ENCODE measurements around the gene SMTN.
A peak's percentile ranks its signal among the peaks of the same experiment; 100 is the strongest.
"Not testable (repeated sequence)": the region's sequence is repeated elsewhere in the genome, so short reads cannot be mapped to it uniquely, and the experiment has no call there.

SMTN gene

GRCh38 chr22:31103111-31103510 is 22.0 kb downstream of the SMTN start:
- no peak for ATAC-seq
- H3K36me3 Mint-ChIP-seq (ENCODE audit: low read depth) = no peaks in the 10 kb centered on the region
- H3K4me3 Mint-ChIP-seq = no peak overlapping the region
- no peak overlapping the region for H3K27ac Mint-ChIP-seq
- peaks cover 2% of the 10 kb centered on the region for H3K27me3 Mint-ChIP-seq
- H3K4me1 Mint-ChIP-seq = peaks cover 18% of the 10 kb centered on the region
- no peak for DNase-seq
- no peaks in the 10 kb centered on the region for H3K9me3 Mint-ChIP-seq

GRCh38 chr22:31103899-31104694 is 23.0 kb downstream of the SMTN start:
- DNase-seq (no peak), ATAC-seq (no peak)
- Mint-ChIP-seq H3K36me3 (ENCODE audit: low read depth) (no peaks in the 10 kb centered on the region), H3K27me3 (peaks cover 2% of the 10 kb centered on the region), H3K4me3 (no peak overlapping the region), H3K4me1 (peaks cover 19% of the 10 kb centered on the region), H3K9me3 (no peaks in the 10 kb centered on the region), H3K27ac (no peak overlapping the region)

GRCh38 chr22:31104869-31105268 is 23.8 kb downstream of the SMTN start:
- Mint-ChIP-seq H3K27me3 (peaks cover 2% of the 10 kb centered on the region), H3K36me3 (ENCODE audit: low read depth) (no peaks in the 10 kb centered on the region), H3K27ac (no peak overlapping the region), H3K4me3 (no peak overlapping the region), H3K4me1 (peaks cover 19% of the 10 kb centered on the region), H3K9me3 (no peaks in the 10 kb centered on the region)
- ATAC-seq (no peak), DNase-seq (no peak)

GRCh38 chr22:31105282-31105929 is 24.3 kb downstream of the SMTN start:
- peaks cover 19% of the 10 kb centered on the region for H3K4me1 Mint-ChIP-seq
- no peak for ATAC-seq
- peaks cover 2% of the 10 kb centered on the region for H3K27me3 Mint-ChIP-seq
- DNase-seq = no peak
- no peaks in the 10 kb centered on the region for H3K36me3 Mint-ChIP-seq (ENCODE audit: low read depth)
- no peak overlapping the region for H3K4me3 Mint-ChIP-seq
- no peaks in the 10 kb centered on the region for H3K9me3 Mint-ChIP-seq
- no peak overlapping the region for H3K27ac Mint-ChIP-seq

GRCh38 chr22:31106001-31106571 is 25.0 kb downstream of the SMTN start:
- DNase-seq (no peak), ATAC-seq (no peak)
- Mint-ChIP-seq H3K36me3 (ENCODE audit: low read depth) (no peaks in the 10 kb centered on the region), H3K4me3 (peak overlapping the region; percentile 90), H3K9me3 (no peaks in the 10 kb centered on the region), H3K27ac (no peak overlapping the region), H3K27me3 (peaks cover 2% of the 10 kb centered on the region), H3K4me1 (peaks cover 19% of the 10 kb centered on the region)

GRCh38 chr22:31106731-31107177 is 25.6 kb downstream of the SMTN start:
- no peak for ATAC-seq
- Mint-ChIP-seq H3K4me1 (peaks cover 18% of the 10 kb centered on the region), H3K27me3 (peaks cover 2% of the 10 kb centered on the region), H3K36me3 (ENCODE audit: low read depth) (no peaks in the 10 kb centered on the region), H3K9me3 (no peaks in the 10 kb centered on the region), H3K27ac (no peak overlapping the region), H3K4me3 (peak overlapping the region; percentile 90)
- DNase-seq = no peak

- Mint-ChIP-seq H3K27me3 (peaks cover 2% of the 10 kb centered on the region), H3K36me3 (ENCODE audit: low read depth) (no peaks in the 10 kb centered on the region), H3K4me1 (peaks cover 16% of the 10 kb centered on the region), H3K4me3 (peak within 1 kb of the TSS; percentile 90), H3K9me3 (no peaks in the 10 kb centered on the region), H3K27ac (peak within 1 kb of the TSS; percentile 57)
- DNase-seq = peak; percentile 89
- peak; percentile 96 for ATAC-seq
Measured at GRCh38 chr22:31107178-31107893, 26.2 kb downstream of the SMTN start, which contains the start of gene SELENOM. Gene SELENOM, minus strand, starts transcription at chr22:31107568. Its CDS starts 63 bp downstream, at chr22:31107505.

- Mint-ChIP-seq H3K36me3 (ENCODE audit: low read depth) (no peaks in the 10 kb centered on the region), H3K27ac (peak overlapping the region; percentile 57), H3K9me3 (no peaks in the 10 kb centered on the region), H3K4me3 (peak overlapping the region; percentile 90), H3K4me1 (peaks cover 16% of the 10 kb centered on the region), H3K27me3 (peaks cover 2% of the 10 kb centered on the region)
- peak; percentile 18 for ATAC-seq
- DNase-seq = no peak
Measured at GRCh38 chr22:31107894-31108218, 26.7 kb downstream of the SMTN start.

- not testable (repeated sequence) for H3K4me1 Mint-ChIP-seq; ATAC-seq; H3K4me3 Mint-ChIP-seq; DNase-seq; H3K27me3 Mint-ChIP-seq; H3K27ac Mint-ChIP-seq; H3K9me3 Mint-ChIP-seq; H3K36me3 Mint-ChIP-seq (ENCODE audit: low read depth)
Measured at GRCh38 chr22:31112547-31113091, 31.5 kb downstream of the SMTN start.

- H3K27ac Mint-ChIP-seq = no peak overlapping the region
- no peaks in the 10 kb centered on the region for H3K27me3 Mint-ChIP-seq
- DNase-seq (no peak), ATAC-seq (peak; percentile 33)
- no peak overlapping the region for H3K4me3 Mint-ChIP-seq
- H3K4me1 Mint-ChIP-seq = no peaks in the 10 kb centered on the region
- no peaks in the 10 kb centered on the region for H3K36me3 Mint-ChIP-seq (ENCODE audit: low read depth)
- no peaks in the 10 kb centered on the region for H3K9me3 Mint-ChIP-seq
Measured at GRCh38 chr22:31118046-31118820, 37.1 kb downstream of the SMTN start.

- DNase-seq = no peak
- H3K4me1 Mint-ChIP-seq = no peaks in the 10 kb centered on the region
- H3K27ac Mint-ChIP-seq = no peak overlapping the region
- H3K4me3 Mint-ChIP-seq = no peak overlapping the region
- H3K36me3 Mint-ChIP-seq (ENCODE audit: low read depth) = no peaks in the 10 kb centered on the region
- H3K27me3 Mint-ChIP-seq = no peaks in the 10 kb centered on the region
- no peak for ATAC-seq
- no peaks in the 10 kb centered on the region for H3K9me3 Mint-ChIP-seq
Measured at GRCh38 chr22:31119026-31119717, 38.1 kb downstream of the SMTN start.

GRCh38 chr22:31120230-31120629 is 39.1 kb downstream of the SMTN start:
- ATAC-seq (no peak), DNase-seq (no peak)
- Mint-ChIP-seq H3K9me3 (no peaks in the 10 kb centered on the region), H3K27me3 (no peaks in the 10 kb centered on the region), H3K4me3 (no peak overlapping the region), H3K36me3 (ENCODE audit: low read depth) (no peaks in the 10 kb centered on the region), H3K4me1 (no peaks in the 10 kb centered on the region), H3K27ac (no peak overlapping the region)

GRCh38 chr22:31120642-31121041 is 39.5 kb downstream of the SMTN start:
- DNase-seq = no peak
- Mint-ChIP-seq H3K4me1 (no peaks in the 10 kb centered on the region), H3K27ac (no peak overlapping the region), H3K4me3 (no peak overlapping the region), H3K27me3 (no peaks in the 10 kb centered on the region), H3K9me3 (no peaks in the 10 kb centered on the region), H3K36me3 (ENCODE audit: low read depth) (no peaks in the 10 kb centered on the region)
- no peak for ATAC-seq
